Measurements from ENCODE around the gene CYBC1. TPM values are rescaled to one million over a fixed set of nuclear protein-coding genes. Genes with fewer than 3 reads are reported as not detected.

CYBC1 gene
- total and polyA plus RNA-seq, 9 of the 15 experiments (the other 6 are each of a cell fraction or from before 2014, with no cell fraction given) = 1.3 to 71.8 (median 49.9) TPM

DNA sequence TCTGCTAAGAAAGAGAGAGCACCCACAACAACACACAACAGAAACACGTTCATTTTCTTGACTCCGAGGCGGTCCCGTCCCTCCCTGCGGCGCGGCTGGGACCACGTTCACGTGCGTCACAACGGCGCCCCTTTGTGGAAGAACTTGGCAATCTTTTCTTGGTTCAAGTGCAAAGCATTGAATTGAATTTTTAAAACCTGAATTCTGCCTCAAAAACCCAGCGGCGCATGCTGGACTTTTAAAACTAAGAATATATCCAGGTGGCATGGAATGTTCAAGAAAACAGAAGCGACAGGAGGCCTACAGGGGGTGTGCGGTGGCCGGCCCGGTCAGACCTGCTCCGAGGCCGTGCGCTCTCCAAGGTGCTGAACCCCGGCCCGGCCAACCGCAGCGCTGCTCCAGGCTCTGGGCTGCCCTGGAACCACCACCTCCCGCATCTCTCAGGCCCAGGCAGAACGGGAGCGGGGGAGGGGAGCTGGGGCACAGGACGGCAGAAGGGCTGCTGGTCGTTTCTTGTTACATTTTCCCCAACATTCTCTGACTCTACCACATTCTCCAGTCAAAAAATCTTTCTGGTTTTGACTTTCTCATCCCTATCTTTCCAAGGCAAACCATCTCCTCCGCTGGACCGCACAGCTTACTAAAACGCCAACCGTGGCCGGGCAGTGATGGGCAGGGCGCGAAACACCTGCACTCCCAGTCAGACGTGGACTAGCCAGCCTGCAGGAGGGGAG lies 35.8 kb downstream of the CYBC1 start (continued):
- TF ChIP-seq, protein P1, sequence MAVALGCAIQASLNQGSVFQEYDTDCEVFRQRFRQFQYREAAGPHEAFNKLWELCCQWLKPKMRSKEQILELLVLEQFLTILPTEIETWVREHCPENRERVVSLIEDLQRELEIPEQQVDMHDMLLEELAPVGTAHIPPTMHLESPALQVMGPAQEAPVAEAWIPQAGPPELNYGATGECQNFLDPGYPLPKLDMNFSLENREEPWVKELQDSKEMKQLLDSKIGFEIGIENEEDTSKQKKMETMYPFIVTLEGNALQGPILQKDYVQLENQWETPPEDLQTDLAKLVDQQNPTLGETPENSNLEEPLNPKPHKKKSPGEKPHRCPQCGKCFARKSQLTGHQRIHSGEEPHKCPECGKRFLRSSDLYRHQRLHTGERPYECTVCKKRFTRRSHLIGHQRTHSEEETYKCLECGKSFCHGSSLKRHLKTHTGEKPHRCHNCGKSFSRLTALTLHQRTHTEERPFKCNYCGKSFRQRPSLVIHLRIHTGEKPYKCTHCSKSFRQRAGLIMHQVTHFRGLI (CRISPR knock-in tag; IDR thresholded peaks at IDR 0.05) = no peak
- 0 out of 2 replicates have a peak, but pooled peaks have one; percentile 62 for TF ChIP-seq SREBF2 (CRISPR knock-in tag; IDR thresholded peaks at IDR 0.05)
- no peak for TF ChIP-seq ZNF146 (CRISPR knock-in tag; IDR thresholded peaks at IDR 0.05; ENCODE audit: unreplicated experiment)
- TF ChIP-seq, protein P2, sequence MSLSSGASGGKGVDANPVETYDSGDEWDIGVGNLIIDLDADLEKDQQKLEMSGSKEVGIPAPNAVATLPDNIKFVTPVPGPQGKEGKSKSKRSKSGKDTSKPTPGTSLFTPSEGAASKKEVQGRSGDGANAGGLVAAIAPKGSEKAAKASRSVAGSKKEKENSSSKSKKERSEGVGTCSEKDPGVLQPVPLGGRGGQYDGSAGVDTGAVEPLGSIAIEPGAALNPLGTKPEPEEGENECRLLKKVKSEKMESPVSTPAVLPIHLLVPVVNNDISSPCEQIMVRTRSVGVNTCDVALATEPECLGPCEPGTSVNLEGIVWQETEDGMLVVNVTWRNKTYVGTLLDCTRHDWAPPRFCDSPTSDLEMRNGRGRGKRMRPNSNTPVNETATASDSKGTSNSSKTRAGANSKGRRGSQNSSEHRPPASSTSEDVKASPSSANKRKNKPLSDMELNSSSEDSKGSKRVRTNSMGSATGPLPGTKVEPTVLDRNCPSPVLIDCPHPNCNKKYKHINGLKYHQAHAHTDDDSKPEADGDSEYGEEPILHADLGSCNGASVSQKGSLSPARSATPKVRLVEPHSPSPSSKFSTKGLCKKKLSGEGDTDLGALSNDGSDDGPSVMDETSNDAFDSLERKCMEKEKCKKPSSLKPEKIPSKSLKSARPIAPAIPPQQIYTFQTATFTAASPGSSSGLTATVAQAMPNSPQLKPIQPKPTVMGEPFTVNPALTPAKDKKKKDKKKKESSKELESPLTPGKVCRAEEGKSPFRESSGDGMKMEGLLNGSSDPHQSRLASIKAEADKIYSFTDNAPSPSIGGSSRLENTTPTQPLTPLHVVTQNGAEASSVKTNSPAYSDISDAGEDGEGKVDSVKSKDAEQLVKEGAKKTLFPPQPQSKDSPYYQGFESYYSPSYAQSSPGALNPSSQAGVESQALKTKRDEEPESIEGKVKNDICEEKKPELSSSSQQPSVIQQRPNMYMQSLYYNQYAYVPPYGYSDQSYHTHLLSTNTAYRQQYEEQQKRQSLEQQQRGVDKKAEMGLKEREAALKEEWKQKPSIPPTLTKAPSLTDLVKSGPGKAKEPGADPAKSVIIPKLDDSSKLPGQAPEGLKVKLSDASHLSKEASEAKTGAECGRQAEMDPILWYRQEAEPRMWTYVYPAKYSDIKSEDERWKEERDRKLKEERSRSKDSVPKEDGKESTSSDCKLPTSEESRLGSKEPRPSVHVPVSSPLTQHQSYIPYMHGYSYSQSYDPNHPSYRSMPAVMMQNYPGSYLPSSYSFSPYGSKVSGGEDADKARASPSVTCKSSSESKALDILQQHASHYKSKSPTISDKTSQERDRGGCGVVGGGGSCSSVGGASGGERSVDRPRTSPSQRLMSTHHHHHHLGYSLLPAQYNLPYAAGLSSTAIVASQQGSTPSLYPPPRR (CRISPR knock-in tag; IDR thresholded peaks at IDR 0.05; ENCODE audit: borderline replicate concordance) = no peak
- TF ChIP-seq TFAM (CRISPR knock-in tag; conservative IDR thresholded peaks at IDR 0.05) = no peak
- TF ChIP-seq, protein P3, sequence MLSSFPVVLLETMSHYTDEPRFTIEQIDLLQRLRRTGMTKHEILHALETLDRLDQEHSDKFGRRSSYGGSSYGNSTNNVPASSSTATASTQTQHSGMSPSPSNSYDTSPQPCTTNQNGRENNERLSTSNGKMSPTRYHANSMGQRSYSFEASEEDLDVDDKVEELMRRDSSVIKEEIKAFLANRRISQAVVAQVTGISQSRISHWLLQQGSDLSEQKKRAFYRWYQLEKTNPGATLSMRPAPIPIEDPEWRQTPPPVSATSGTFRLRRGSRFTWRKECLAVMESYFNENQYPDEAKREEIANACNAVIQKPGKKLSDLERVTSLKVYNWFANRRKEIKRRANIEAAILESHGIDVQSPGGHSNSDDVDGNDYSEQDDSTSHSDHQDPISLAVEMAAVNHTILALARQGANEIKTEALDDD (IDR thresholded peaks at IDR 0.05) = no peak
- no peak for TF ChIP-seq CBFA2T3 (IDR thresholded peaks at IDR 0.05)
- no peak; the same call in 1 of the 2 replicates for TF ChIP-seq FOSL1 (tag; conservative IDR thresholded peaks at IDR 0.05)
- 0 out of 2 replicates have a peak, but pooled peaks have one; percentile 41 for TF ChIP-seq ZNF197 (CRISPR knock-in tag; IDR thresholded peaks at IDR 0.05; ENCODE audit: low read depth)
- no peak for TF ChIP-seq TBL1XR1 (IDR thresholded peaks at IDR 0.05; ENCODE audit: low read length in 2 of 2)
- TF ChIP-seq, protein P4, sequence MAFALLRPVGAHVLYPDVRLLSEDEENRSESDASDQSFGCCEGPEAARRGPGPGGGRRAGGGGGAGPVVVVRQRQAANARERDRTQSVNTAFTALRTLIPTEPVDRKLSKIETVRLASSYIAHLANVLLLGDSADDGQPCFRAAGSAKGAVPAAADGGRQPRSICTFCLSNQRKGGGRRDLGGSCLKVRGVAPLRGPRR (CRISPR knock-in tag; IDR thresholded peaks at IDR 0.05) = no peak
- TF ChIP-seq PCBP2 (IDR thresholded peaks at IDR 0.05; ENCODE audit: low read depth, low read length, poor library complexity, severe bottlenecking) = no peak
- TF ChIP-seq BCL6 (CRISPR knock-in tag; IDR thresholded peaks at IDR 0.05) = no peak
- peak in 1 of 2 experiments; percentile 93; a peak in 2 of 4 replicates for TF ChIP-seq HDAC1 (IDR thresholded peaks at IDR 0.05)
- no peak for TF ChIP-seq ETS2 (tag; IDR thresholded peaks at IDR 0.05; ENCODE audit: borderline replicate concordance, poor library complexity, severe bottlenecking)
- TF ChIP-seq, protein P5, sequence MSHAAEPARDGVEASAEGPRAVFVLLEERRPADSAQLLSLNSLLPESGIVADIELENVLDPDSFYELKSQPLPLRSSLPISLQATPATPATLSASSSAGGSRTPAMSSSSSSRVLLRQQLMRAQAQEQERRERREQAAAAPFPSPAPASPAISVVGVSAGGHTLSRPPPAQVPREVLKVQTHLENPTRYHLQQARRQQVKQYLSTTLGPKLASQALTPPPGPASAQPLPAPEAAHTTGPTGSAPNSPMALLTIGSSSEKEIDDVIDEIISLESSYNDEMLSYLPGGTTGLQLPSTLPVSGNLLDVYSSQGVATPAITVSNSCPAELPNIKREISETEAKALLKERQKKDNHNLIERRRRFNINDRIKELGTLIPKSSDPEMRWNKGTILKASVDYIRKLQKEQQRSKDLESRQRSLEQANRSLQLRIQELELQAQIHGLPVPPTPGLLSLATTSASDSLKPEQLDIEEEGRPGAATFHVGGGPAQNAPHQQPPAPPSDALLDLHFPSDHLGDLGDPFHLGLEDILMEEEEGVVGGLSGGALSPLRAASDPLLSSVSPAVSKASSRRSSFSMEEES (CRISPR knock-in tag; IDR thresholded peaks at IDR 0.05) = no peak
- no peak for TF ChIP-seq POLR2AphosphoS5 (IDR thresholded peaks at IDR 0.05; ENCODE audit: control insufficient read depth, insufficient read depth, low read depth, low read length)
- no peak for TF ChIP-seq ZNF436 (CRISPR knock-in tag; IDR thresholded peaks at IDR 0.05)

All from K562 (cell line).